HEK293T (cell line): ENCODE measurements around the gene PCDH9.

Experiments
- BHLHE40 ChIP-seq: fragments of 450-650 bp; IDR thresholded peaks from 2 replicates; pipeline ENCODE4 v1.6.1; 2016; ENCODE audit warnings: mild to moderate bottlenecking, moderate library complexity, borderline replicate concordance
- CTBP1 ChIP-seq: fragments of 450-650 bp; IDR thresholded peaks from 2 replicates; pipeline ENCODE4 v1.6.1; 2016; ENCODE audit warnings: borderline replicate concordance
- ELF4 ChIP-seq: fragments of 450-650 bp; IDR thresholded peaks from 2 replicates; pipeline ENCODE4 v1.6.1; 2017; ENCODE audit warnings: antibody characterized with exemption
- FOXM1 ChIP-seq: fragments of 450-650 bp; IDR thresholded peaks from 2 replicates; pipeline ENCODE4 v1.6.1; 2017; ENCODE audit warnings: mild to moderate bottlenecking, borderline replicate concordance
- HDGF ChIP-seq: fragments of 450-650 bp; IDR thresholded peaks from 2 replicates; pipeline ENCODE4 v1.6.1; 2017; ENCODE audit warnings: antibody characterized with exemption, borderline replicate concordance
- LEF1 ChIP-seq: fragments of 450-650 bp; IDR thresholded peaks from 2 replicates; pipeline ENCODE4 v1.6.1; 2017; ENCODE audit warnings: mild to moderate bottlenecking, borderline replicate concordance
- SP1 ChIP-seq: fragments of 450-650 bp; IDR thresholded peaks from 2 replicates; pipeline ENCODE4 v1.6.1; 2017
- SUZ12 ChIP-seq: fragments of 450-650 bp; IDR thresholded peaks from 2 replicates; pipeline ENCODE4 v1.6.1; 2016; ENCODE audit warnings: mild to moderate bottlenecking
- TARDBP ChIP-seq: fragments of 450-650 bp; IDR thresholded peaks from 2 replicates; pipeline ENCODE4 v1.6.1; 2016
- ZNF384 ChIP-seq: fragments of 450-650 bp; IDR thresholded peaks from 2 replicates; pipeline ENCODE4 v1.6.1; 2016
- TF ChIP-seq, protein P1 (sequence below): fragments of 450-650 bp; IDR thresholded peaks from 2 replicates; pipeline ENCODE4 v1.6.1; 2016

DNA sequence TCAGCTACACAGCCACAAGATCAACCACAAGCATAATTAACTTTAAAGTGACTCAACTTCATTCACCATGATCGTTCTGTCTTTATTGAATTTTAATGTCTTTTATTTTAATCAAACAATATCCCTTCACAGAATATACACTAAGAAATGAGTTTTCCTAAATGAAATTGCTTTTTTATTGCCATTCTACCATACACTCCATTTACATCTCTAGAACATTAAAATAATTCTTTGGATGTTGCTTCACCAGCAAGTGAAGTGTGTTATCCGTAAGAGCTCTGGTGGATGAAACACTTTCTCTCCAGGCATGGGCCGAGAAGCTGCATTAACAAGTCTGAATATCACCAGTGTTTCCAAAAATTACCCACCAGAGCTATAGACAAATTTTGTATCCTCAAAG lies 789.2 kb downstream of the PCDH9 start:
- TF ChIP-seq SP1 (no peak), LEF1 (no peak), SUZ12 (no peak), FOXM1 (no peak), HDGF (no peak), CTBP1 (no peak), ELF4 (no peak), ZNF384 (no peak), BHLHE40 (no peak), TARDBP (no peak)
- TF ChIP-seq, protein P1, sequence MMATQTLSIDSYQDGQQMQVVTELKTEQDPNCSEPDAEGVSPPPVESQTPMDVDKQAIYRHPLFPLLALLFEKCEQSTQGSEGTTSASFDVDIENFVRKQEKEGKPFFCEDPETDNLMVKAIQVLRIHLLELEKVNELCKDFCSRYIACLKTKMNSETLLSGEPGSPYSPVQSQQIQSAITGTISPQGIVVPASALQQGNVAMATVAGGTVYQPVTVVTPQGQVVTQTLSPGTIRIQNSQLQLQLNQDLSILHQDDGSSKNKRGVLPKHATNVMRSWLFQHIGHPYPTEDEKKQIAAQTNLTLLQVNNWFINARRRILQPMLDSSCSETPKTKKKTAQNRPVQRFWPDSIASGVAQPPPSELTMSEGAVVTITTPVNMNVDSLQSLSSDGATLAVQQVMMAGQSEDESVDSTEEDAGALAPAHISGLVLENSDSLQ, result no peak
